Measurements from ENCODE around the gene C16orf92. TPM values are rescaled to one million over a fixed set of nuclear protein-coding genes. Genes with fewer than 3 reads are reported as not detected.

The C16orf92 gene
- total and polyA plus RNA-seq, 2 of the 13 experiments (the other 11 are each of a cell fraction or from before 2014, with no cell fraction given), result not detected

DNA sequence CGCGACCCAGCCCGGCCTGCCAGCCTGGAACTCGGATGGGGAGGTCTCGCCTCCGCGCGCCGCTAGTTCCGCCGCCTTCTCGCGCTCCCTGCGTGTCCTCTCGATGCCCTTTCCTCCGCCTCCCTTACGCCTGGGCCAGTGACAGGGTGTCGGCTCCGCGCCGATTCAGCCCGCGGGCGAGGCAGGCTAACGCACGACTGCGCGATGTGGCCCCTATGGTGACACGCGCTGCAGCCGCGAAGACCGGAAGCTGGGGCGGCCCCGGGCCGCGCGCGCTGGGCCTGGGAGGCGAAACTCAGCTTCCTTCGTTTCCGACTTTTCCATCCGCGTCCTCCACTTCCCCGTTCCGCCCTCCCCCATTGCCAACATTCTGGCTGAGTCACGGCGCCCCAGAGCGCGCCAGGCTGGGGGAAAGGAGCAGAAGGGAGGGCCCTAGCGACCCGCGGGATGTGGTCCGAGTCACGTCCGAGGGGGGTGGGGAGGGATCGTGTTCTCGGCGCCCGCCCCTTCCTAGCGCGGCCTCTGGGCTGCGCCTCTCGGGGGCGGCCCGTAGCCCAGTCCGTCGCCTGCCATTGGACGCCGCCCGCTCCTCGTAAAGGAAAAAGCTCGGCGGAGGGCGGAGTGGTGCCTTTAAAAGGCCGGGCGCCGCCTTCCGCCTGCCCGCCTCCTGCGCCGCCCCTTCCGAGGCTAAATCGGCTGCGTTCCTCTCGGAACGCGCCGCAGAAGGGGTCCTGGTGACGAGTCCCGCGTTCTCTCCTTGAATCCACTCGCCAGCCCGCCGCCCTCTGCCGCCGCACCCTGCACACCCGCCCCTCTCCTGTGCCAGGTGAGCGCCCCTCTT lies 42.3 kb downstream of the C16orf92 start, which contains the start of gene ALDOA (continued):
- TF ChIP-seq ZFP91 (CRISPR knock-in tag; IDR thresholded peaks at IDR 0.05; ENCODE audit: borderline replicate concordance), result peak; percentile 98
- TF ChIP-seq RFX5 (IDR thresholded peaks at IDR 0.05; ENCODE audit: low read depth, low read length), result peak; percentile 57
- peak; percentile 37 for TF ChIP-seq TBL1XR1 (IDR thresholded peaks at IDR 0.05; ENCODE audit: borderline replicate concordance, low read length, partially characterized antibody)
- TF ChIP-seq, protein P1, sequence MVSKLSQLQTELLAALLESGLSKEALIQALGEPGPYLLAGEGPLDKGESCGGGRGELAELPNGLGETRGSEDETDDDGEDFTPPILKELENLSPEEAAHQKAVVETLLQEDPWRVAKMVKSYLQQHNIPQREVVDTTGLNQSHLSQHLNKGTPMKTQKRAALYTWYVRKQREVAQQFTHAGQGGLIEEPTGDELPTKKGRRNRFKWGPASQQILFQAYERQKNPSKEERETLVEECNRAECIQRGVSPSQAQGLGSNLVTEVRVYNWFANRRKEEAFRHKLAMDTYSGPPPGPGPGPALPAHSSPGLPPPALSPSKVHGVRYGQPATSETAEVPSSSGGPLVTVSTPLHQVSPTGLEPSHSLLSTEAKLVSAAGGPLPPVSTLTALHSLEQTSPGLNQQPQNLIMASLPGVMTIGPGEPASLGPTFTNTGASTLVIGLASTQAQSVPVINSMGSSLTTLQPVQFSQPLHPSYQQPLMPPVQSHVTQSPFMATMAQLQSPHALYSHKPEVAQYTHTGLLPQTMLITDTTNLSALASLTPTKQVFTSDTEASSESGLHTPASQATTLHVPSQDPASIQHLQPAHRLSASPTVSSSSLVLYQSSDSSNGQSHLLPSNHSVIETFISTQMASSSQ (IDR thresholded peaks at IDR 0.05; ENCODE audit: low read depth), result peak; percentile 7; the same call in 1 of the 2 replicates
- TF ChIP-seq, protein P1 (CRISPR knock-in tag; IDR thresholded peaks at IDR 0.05; ENCODE audit: borderline replicate concordance), result peak; percentile 87; the same call in 1 of the 2 replicates
- TF ChIP-seq ZNF605 (CRISPR knock-in tag; IDR thresholded peaks at IDR 0.05), result peak; percentile 98
- peak; percentile 93 for TF ChIP-seq SALL1 (CRISPR knock-in tag; IDR thresholded peaks at IDR 0.05)
- TF ChIP-seq ATRX (CRISPR knock-in tag; IDR thresholded peaks at IDR 0.05; ENCODE audit: borderline replicate concordance), result no peak
- TF ChIP-seq, protein P2, sequence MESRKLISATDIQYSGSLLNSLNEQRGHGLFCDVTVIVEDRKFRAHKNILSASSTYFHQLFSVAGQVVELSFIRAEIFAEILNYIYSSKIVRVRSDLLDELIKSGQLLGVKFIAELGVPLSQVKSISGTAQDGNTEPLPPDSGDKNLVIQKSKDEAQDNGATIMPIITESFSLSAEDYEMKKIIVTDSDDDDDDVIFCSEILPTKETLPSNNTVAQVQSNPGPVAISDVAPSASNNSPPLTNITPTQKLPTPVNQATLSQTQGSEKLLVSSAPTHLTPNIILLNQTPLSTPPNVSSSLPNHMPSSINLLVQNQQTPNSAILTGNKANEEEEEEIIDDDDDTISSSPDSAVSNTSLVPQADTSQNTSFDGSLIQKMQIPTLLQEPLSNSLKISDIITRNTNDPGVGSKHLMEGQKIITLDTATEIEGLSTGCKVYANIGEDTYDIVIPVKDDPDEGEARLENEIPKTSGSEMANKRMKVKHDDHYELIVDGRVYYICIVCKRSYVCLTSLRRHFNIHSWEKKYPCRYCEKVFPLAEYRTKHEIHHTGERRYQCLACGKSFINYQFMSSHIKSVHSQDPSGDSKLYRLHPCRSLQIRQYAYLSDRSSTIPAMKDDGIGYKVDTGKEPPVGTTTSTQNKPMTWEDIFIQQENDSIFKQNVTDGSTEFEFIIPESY (CRISPR knock-in tag; IDR thresholded peaks at IDR 0.05), result no peak; the same call in 1 of the 2 replicates
- TF ChIP-seq HDAC6 (IDR thresholded peaks at IDR 0.05; ENCODE audit: low read depth, low read length), result no peak
- no peak for TF ChIP-seq RFXANK (CRISPR knock-in tag; IDR thresholded peaks at IDR 0.05)
- no peak for TF ChIP-seq ZNF326 (CRISPR knock-in tag; IDR thresholded peaks at IDR 0.05; ENCODE audit: borderline replicate concordance)
- TF ChIP-seq SIN3A (IDR thresholded peaks at IDR 0.05; ENCODE audit: borderline replicate concordance, low read depth, low read length), result peak; percentile 94
- peak; percentile 54; the same call in 1 of the 2 replicates for TF ChIP-seq ZNF784 (CRISPR knock-in tag; IDR thresholded peaks at IDR 0.05; ENCODE audit: borderline replicate concordance)
- TF ChIP-seq MYC (CRISPR knock-in tag; IDR thresholded peaks at IDR 0.05; ENCODE audit: borderline replicate concordance), result peak; percentile 91
- peak; percentile 96 for TF ChIP-seq ZSCAN21 (CRISPR knock-in tag; IDR thresholded peaks at IDR 0.05; ENCODE audit: borderline replicate concordance)
- TF ChIP-seq MTF2 (CRISPR knock-in tag; IDR thresholded peaks at IDR 0.05; ENCODE audit: borderline replicate concordance), result peak; percentile 99; the same call in 1 of the 2 replicates
- TF ChIP-seq ZNF749 (CRISPR knock-in tag; IDR thresholded peaks at IDR 0.05; ENCODE audit: borderline replicate concordance), result peak; percentile 96
